ENCODE data around the gene LRRC25. TPM values are rescaled to one million over a fixed set of nuclear protein-coding genes. Genes with fewer than 3 reads are reported as not detected.
"Not testable (repeated sequence)": the region's sequence is repeated elsewhere in the genome, so short reads cannot be mapped to it uniquely, and the experiment has no call there.

LRRC25 gene
- total RNA-seq, 1 donor from 2014 or later: not detected

GRCh38 chr19:18361646-18362045, 35.8 kb downstream of the LRRC25 start:
- no peak for FAIRE-seq

GRCh38 chr19:18357041-18357440, 40.4 kb downstream of the LRRC25 start:
- Histone ChIP-seq H3K27me3 (ENCODE audit: control insufficient read depth, insufficient read depth, low read length) (no peaks in the 10 kb centered on the region), H3K36me3 (ENCODE audit: control insufficient read depth, insufficient read depth, low read length) (peaks cover 1% of the 10 kb centered on the region), H3K4me3 (ENCODE audit: low read depth, low read length) (no peak overlapping the region)
- DNase-seq (ENCODE audit: low read depth): no peak
- no peak for TF ChIP-seq CTCF (IDR thresholded peaks at IDR 0.05; ENCODE audit: insufficient read depth, low read length, severe bottlenecking)
- FAIRE-seq: no peak

More at GRCh38 chr19:18361646-18362045, 35.8 kb downstream of the LRRC25 start:
- Histone ChIP-seq H3K36me3 (ENCODE audit: control insufficient read depth, insufficient read depth, low read length) (peaks cover 1% of the 10 kb centered on the region), H3K27me3 (ENCODE audit: control insufficient read depth, insufficient read depth, low read length) (no peaks in the 10 kb centered on the region), H3K4me3 (ENCODE audit: low read depth, low read length) (no peak overlapping the region)
- no peak for DNase-seq (ENCODE audit: low read depth)
- no peak for TF ChIP-seq CTCF (IDR thresholded peaks at IDR 0.05; ENCODE audit: insufficient read depth, low read length, severe bottlenecking)

GRCh38 chr19:18354743-18355142, 42.7 kb downstream of the LRRC25 start:
- FAIRE-seq; H3K36me3 ChIP-seq (ENCODE audit: control insufficient read depth, insufficient read depth, low read length); H3K4me3 ChIP-seq (ENCODE audit: low read depth, low read length); H3K27me3 ChIP-seq (ENCODE audit: control insufficient read depth, insufficient read depth, low read length); DNase-seq (ENCODE audit: low read depth): not testable (repeated sequence)

- no peak for TF ChIP-seq CTCF (IDR thresholded peaks at IDR 0.05; ENCODE audit: insufficient read depth, low read length, severe bottlenecking)
- Histone ChIP-seq H3K4me3 (ENCODE audit: low read depth, low read length) (no peak overlapping the region), H3K36me3 (ENCODE audit: control insufficient read depth, insufficient read depth, low read length) (peaks cover 1% of the 10 kb centered on the region), H3K27me3 (ENCODE audit: control insufficient read depth, insufficient read depth, low read length) (no peaks in the 10 kb centered on the region)
- FAIRE-seq (no peak), DNase-seq (ENCODE audit: low read depth) (no peak)
Measured at GRCh38 chr19:18353378-18354005, 43.9 kb downstream of the LRRC25 start.

- Histone ChIP-seq H3K4me3 (ENCODE audit: low read depth, low read length) (no peak overlapping the region), H3K27me3 (ENCODE audit: control insufficient read depth, insufficient read depth, low read length) (no peaks in the 10 kb centered on the region), H3K36me3 (ENCODE audit: control insufficient read depth, insufficient read depth, low read length) (no peaks in the 10 kb centered on the region)
- no peak for FAIRE-seq
- DNase-seq (ENCODE audit: low read depth): no peak
- no peak for TF ChIP-seq CTCF (IDR thresholded peaks at IDR 0.05; ENCODE audit: insufficient read depth, low read length, severe bottlenecking)
Measured at GRCh38 chr19:18351544-18351943, 45.9 kb downstream of the LRRC25 start.

- Histone ChIP-seq H3K4me3 (ENCODE audit: low read depth, low read length) (no peak overlapping the region), H3K27me3 (ENCODE audit: control insufficient read depth, insufficient read depth, low read length) (no peaks in the 10 kb centered on the region), H3K36me3 (ENCODE audit: control insufficient read depth, insufficient read depth, low read length) (no peaks in the 10 kb centered on the region)
- FAIRE-seq: no peak
- TF ChIP-seq CTCF (IDR thresholded peaks at IDR 0.05; ENCODE audit: insufficient read depth, low read length, severe bottlenecking): no peak
- no peak for DNase-seq (ENCODE audit: low read depth)
Measured at GRCh38 chr19:18350490-18350889, 46.9 kb downstream of the LRRC25 start.

All from bronchial epithelial cell (primary cell).